ENCODE measurements around the gene SPCS3. TPM values are rescaled to one million over a fixed set of nuclear protein-coding genes. Genes with fewer than 3 reads are reported as not detected.

SPCS3 gene
- total and polyA plus RNA-seq, 2 of the 13 experiments (the other 11 are each of a cell fraction or from before 2014, with no cell fraction given): 26.3 to 57.0 TPM

- TF ChIP-seq SNAPC4 (CRISPR knock-in tag; IDR thresholded peaks at IDR 0.05): no peak
Measured at GRCh38 chr4:176359590-176359989, 39.8 kb downstream of the SPCS3 start (continued).

GRCh38 chr4:176360446-176360845, 40.7 kb downstream of the SPCS3 start:
- H3K36me3 ChIP-seq (replicated peaks in 1 of 2; ENCODE audit: control insufficient read depth in 1 of 2, insufficient read depth in 2 of 2, low read length in 2 of 2): no peaks in the 10 kb centered on the region
- FAIRE-seq (no peak), DNase-seq (ENCODE audit: low spot score) (no peak), ATAC-seq (no peak)
- H3K9me3 ChIP-seq (ENCODE audit: low read length): no peaks in the 10 kb centered on the region
- no peaks in the 10 kb centered on the region for H4K20me1 ChIP-seq (ENCODE audit: insufficient read depth, low read length)
- H3K4me2 ChIP-seq (ENCODE audit: low read depth, low read length): no peak overlapping the region
- no peak overlapping the region for H2AFZ ChIP-seq (ENCODE audit: low read length)
- H3K79me2 ChIP-seq (ENCODE audit: insufficient read depth, low read length): no peaks in the 10 kb centered on the region
- H3K4me3 ChIP-seq (replicated peaks in 1 of 3; ENCODE audit: insufficient read depth in 1 of 3, low read depth in 2 of 3, low read length in 3 of 3): no peak overlapping the region
- in situ Hi-C loops (cut with HindIII; ENCODE audit: extremely low pct_ligation_motif_present, low pct_unique_long_range_greater_than_20kb) (no loop called here), intact Hi-C loops (cut with micrococcal nuclease; ENCODE audit: unreplicated experiment) (no loop called here)
- H3K27ac ChIP-seq (ENCODE audit: extremely low read length, insufficient read depth, low read length): no peak overlapping the region
- ChIA-PET POLR2A (no interaction called here), CTCF (ENCODE audit: low intra/inter-chr PET ratio, low total read pairs) (no interaction called here)
- no TSS peak for BruUV-seq (replicated peaks)
- no peak overlapping the region for H3K9ac ChIP-seq (ENCODE audit: insufficient read depth, low read depth, low read length)
- no peaks in the 10 kb centered on the region for H3K27me3 ChIP-seq (ENCODE audit: control insufficient read depth in 1 of 2, insufficient read depth in 2 of 2, low read length in 2 of 2)
- TF ChIP-seq SRSF1 (optimal IDR thresholded peaks at IDR 0.05; ENCODE audit: low read depth, low read length) (no peak), FOXK2 (IDR thresholded peaks at IDR 0.05) (no peak)
- no peaks in the 10 kb centered on the region for H3K4me1 ChIP-seq (ENCODE audit: insufficient read depth, low read length)

Measured in HepG2 (cell line).